Spleen (tissue), 11 donors: ENCODE data around the gene KSR1. TPM values are rescaled to one million over a fixed set of nuclear protein-coding genes. Genes with fewer than 3 reads are reported as not detected.
"Not testable (repeated sequence)": the region's sequence is repeated elsewhere in the genome, so short reads cannot be mapped to it uniquely, and the experiment has no call there.

ENCODE experiments used
- DNase-seq: peaks from one replicate; pipeline ENCODE4 v3.0.0-alpha.2; 2020
- H3K27ac ChIP-seq, 8 donors: fragments of 200-600 bp; sonication (generic) in 7 of 8; 1 replicate in 4 of 8; 2 replicates in 4 of 8; pipeline versions ENCODE4 v1.5.0 to v1.8.0; 2016 to 2021; ENCODE audit warnings: inconsistent platforms in 4 of 8, mild to moderate bottlenecking in 4 of 8, moderate library complexity in 1 of 8
- H3K27me3 ChIP-seq, 7 donors: fragments of 200-600 bp; sonication (generic) in 6 of 7; replicated peaks in 1 of 7; 1 replicate in 4 of 7; 2 replicates in 3 of 7; pipeline versions ENCODE4 v1.5.0 to v1.8.0; 2016 to 2021; ENCODE audit warnings: inconsistent platforms in 3 of 7, mild to moderate bottlenecking in 1 of 7
- H3K36me3 ChIP-seq, 6 donors: fragments of 200-600 bp; sonication (generic) in 5 of 6; 1 replicate in 4 of 6; 2 replicates in 2 of 6; pipeline versions ENCODE4 v1.5.0 to v1.8.0; 2016 to 2021; ENCODE audit warnings: inconsistent platforms in 2 of 6
- H3K4me1 ChIP-seq, 6 donors: fragments of 200-600 bp; sonication (generic) in 5 of 6; 1 replicate in 3 of 6; 2 replicates in 3 of 6; pipeline versions ENCODE4 v1.5.0 to v1.8.0; 2016 to 2021; ENCODE audit warnings: inconsistent platforms in 3 of 6
- H3K4me3 ChIP-seq, 8 donors: fragments of 200-600 bp; sonication (generic) in 7 of 8; 1 replicate in 4 of 8; 2 replicates in 4 of 8; pipeline versions ENCODE4 v1.5.0 to v1.8.0; 2016 to 2021; ENCODE audit warnings: inconsistent platforms in 4 of 8, mild to moderate bottlenecking in 4 of 8, moderate library complexity in 2 of 8
- H3K9me3 ChIP-seq, 8 donors: fragments of 200-600 bp; sonication (generic) in 7 of 8; 1 replicate in 4 of 8; 2 replicates in 4 of 8; pipeline versions ENCODE4 v1.5.0 to v1.8.0; 2016 to 2021; ENCODE audit warnings: inconsistent platforms in 4 of 8
- CTCF ChIP-seq, 11 experiments: fragments of 200-600 bp in 7 of 11; fragments of 450-650 bp in 4 of 11; sonication (generic) in 4 of 11; IDR thresholded peaks in 8 of 11; conservative IDR thresholded peaks in 3 of 11; 1 replicate in 7 of 11; 2 replicates in 4 of 11; pipeline versions ENCODE4 v1.4.0 to v1.8.0; 2016 to 2021; ENCODE audit warnings: antibody characterized with exemption in 11 of 11, inconsistent platforms in 4 of 11, mild to moderate bottlenecking in 1 of 11
- POLR2A ChIP-seq, 3 donors: fragments of 450-650 bp; IDR thresholded peaks; one replicate each; pipeline ENCODE4 v1.5.1; 2017; ENCODE audit warnings: antibody characterized with exemption in 3 of 3, mild to moderate bottlenecking in 1 of 3
- POLR2AphosphoS5 ChIP-seq, 3 donors: sonication (generic); formaldehyde crosslinking; IDR thresholded peaks; one replicate each; pipeline ENCODE4 v1.5.1; 2017; ENCODE audit warnings: antibody characterized with exemption in 3 of 3
- WGBS, 5 donors: extraction: QIAGEN DNeasy Blood & Tissue Kit in 3 of 5; methylation state at CpG; one replicate each; pipeline versions ENCODE4 v1.1.5 to v1.1.7; 2013 to 2018; 5-methylcytosine and 5-hydroxymethylcytosine counted together
- intact Hi-C: fragments of 100-400 bp; cut with DNase I; formaldehyde crosslinking; loops from one replicate; pipeline ENCODE4 v1.15.0; 2023; ENCODE audit warnings: low total_unique reads
- polyA plus RNA-seq, 3 donors: library from polyadenylated mRNA; stranded (reverse); fragments of 200-250 nt; gene quantifications; one replicate each; pipeline ENCODE4 v1.2.1, GENCODE V29; 2013
- total RNA-seq, 7 donors: library from RNA; depleted of rRNA in 3 of 7; stranded (reverse); fragments of >200 nt in 3 of 7; fragmentation: NEBNext Ultra II Directional in 4 of 7; extraction: Animal tissue kit (Norgen Biotek cat#: 25700) in 4 of 7; gene quantifications; one replicate each; pipeline versions ENCODE4 v1.1.0 to v1.2.1, GENCODE V29; 2016 to 2021
- donor health status: healthy with polysubstance abuse.
- donor health status: DM: no; HTN: no; CAD: no; lungs with moderate emphysema.
- donor health status: DM: no; HTN: no; CAD: no.
- donor health status: Bipolar disorder and iron deficiency.
- donor health status: healthy.
- donor health status: DM: no; HTN: no; CAD: no.
- donor health status: DM: yes; HTN: yes; CAD: no.

The KSR1 gene
- total and polyA plus RNA-seq, 10 donors = 6.4 to 100 (median 46.0) TPM

DNA sequence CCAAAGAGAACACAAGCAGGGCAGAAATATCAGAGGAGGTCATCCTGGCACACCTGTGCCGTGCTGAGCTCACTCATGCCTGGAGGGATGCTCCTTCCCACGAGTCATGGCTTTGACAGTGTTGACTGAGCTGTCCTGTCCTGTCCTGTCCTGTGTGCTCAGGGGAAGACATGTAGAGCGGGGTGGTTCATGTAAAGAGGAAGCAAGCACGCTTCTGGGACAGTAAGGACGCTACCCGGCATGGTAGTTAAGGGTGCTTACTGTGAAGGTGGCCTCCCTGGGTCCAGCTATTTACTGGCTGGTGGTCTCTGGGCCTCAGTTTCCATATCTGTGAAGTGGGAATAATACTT lies 175.1 kb downstream of the KSR1 start:
- H3K27ac ChIP-seq = peak overlapping the region; percentile 60 to 92 (median 84)
- intact Hi-C loops = no loop called here
- no peaks in the 10 kb centered on the region for H3K27me3 ChIP-seq
- WGBS, 5 donors = 7 to 26% (median 13%) methylated on average over 6 of the region's 6 CpGs
- H3K4me3 ChIP-seq = peak overlapping the region; percentile 34 to 79 (median 52)
- H3K9me3 ChIP-seq = no peaks in the 10 kb centered on the region
- H3K4me1 ChIP-seq = peaks cover 22 to 67% (median 57%) of the 10 kb centered on the region in 6 donors
- TF ChIP-seq CTCF (IDR thresholded peaks at IDR 0.05 in 8 of 11, conservative IDR thresholded peaks at IDR 0.05 in 3 of 11) = no peak
- TF ChIP-seq POLR2A (IDR thresholded peaks at IDR 0.05) = no peak
- TF ChIP-seq POLR2AphosphoS5 (IDR thresholded peaks at IDR 0.05) = no peak
- no peak for DNase-seq
- H3K36me3 ChIP-seq = peaks cover 0 to 14% (median 2%) of the 10 kb centered on the region in 6 donors

DNA sequence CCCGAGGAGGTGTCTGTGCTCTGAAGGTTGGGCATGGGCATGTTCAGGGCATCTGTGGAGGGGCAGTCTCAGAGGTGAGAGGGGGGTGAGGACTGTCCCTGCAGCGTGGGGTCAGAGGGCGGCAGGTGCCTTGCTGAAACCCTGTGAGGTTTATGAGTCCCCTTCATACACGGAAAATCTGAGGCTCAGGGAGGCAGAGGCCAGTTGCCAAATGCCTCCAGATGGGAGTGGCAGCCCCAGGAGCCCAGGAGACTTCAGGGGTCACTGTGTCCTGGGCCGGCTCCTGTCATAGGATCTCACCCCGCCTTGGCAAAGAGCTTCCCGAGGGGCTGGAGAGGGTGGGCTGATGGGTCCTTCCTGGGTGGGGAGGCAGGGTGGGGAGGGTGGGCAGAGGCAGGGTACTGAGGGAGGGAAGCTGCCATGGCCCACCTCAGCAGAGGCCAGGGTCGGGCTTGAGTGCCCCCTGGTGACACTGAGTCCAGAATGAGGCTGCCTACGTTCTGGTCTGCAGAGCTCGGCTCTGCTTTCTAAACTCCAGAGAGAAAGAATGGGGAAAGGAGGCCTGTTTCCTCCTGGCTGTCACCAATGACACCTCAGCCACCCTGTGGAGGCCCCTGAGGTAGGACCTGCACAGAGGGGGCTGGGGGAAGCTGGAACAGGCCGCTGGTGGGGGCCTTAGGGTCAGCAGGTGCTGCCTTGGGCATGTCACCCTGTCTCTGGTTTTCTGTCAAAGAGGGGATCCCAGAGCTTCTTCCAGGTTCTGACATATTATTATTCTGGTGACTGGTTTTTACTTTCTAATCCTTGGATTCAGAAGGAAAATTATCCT lies 175.9 kb downstream of the KSR1 start:
- DNase-seq = peak; percentile 77
- H3K4me1 ChIP-seq = peaks cover 22 to 71% (median 57%) of the 10 kb centered on the region in 6 donors
- peak overlapping the region in 7 of 8 donors; percentile 54 to 92 (median 86) for H3K27ac ChIP-seq
- TF ChIP-seq CTCF (IDR thresholded peaks at IDR 0.05 in 8 of 11, conservative IDR thresholded peaks at IDR 0.05 in 3 of 11) (no peak), POLR2AphosphoS5 (IDR thresholded peaks at IDR 0.05) (no peak), POLR2A (IDR thresholded peaks at IDR 0.05) (no peak)
- intact Hi-C loops = no loop called here
- H3K27me3 ChIP-seq = no peaks in the 10 kb centered on the region
- H3K4me3 ChIP-seq = peak overlapping the region; percentile 34 to 79 (median 52)
- peaks cover 0 to 7% (median 0%) of the 10 kb centered on the region in 6 donors for H3K36me3 ChIP-seq
- 31 to 36% (median 34%) methylated on average over 10 to 11 of the region's 11 CpGs for WGBS, 5 donors
- H3K9me3 ChIP-seq = no peaks in the 10 kb centered on the region

DNA sequence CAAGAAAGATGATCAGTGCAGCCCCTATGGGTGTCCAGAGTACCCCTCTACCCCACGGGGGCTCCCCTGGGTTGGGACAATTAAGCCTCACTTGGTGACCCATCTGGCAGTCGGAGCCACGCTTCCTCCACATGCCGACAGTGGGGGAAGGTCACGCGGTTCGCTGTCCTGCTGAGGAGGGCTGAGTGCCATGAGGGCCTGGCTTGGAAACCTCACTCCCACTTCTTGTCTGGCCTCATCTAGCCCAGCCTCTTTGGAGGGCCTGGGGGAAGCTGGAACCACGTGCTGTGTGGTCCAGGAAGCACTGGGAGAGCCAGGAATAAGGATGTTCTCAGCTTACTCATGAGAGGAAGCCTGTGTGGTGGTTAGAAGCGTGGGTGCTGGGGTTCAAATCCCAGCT lies 176.5 kb downstream of the KSR1 start:
- H3K4me3 ChIP-seq = peak overlapping the region in 7 of 8 donors; percentile 39 to 79 (median 52)
- H3K9me3 ChIP-seq, intact Hi-C loops, H3K27me3 ChIP-seq, H3K36me3 ChIP-seq: not testable (repeated sequence)
- peak; percentile 40 to 68 (median 60) for TF ChIP-seq POLR2AphosphoS5 (IDR thresholded peaks at IDR 0.05)
- WGBS, 5 donors = 10 to 35% (median 21%) methylated on average over 8 to 9 of the region's 9 CpGs
- H3K4me1 ChIP-seq = peaks cover 22 to 71% (median 57%) of the 10 kb centered on the region in 6 donors
- H3K27ac ChIP-seq = peak overlapping the region in 6 of 8 donors; percentile 54 to 92 (median 86)
- DNase-seq = peak; percentile 89

- Histone ChIP-seq H3K27ac (peak overlapping the region in 6 of 8 donors; percentile 41 to 92 (median 86)), H3K36me3 (peaks cover 0 to 6% (median 0%) of the 10 kb centered on the region in 6 donors), H3K4me1 (peaks cover 22 to 71% (median 57%) of the 10 kb centered on the region in 6 donors), H3K4me3 (peak overlapping the region in 4 of 8 donors; percentile 52 to 79 (median 57)), H3K9me3 (no peaks in the 10 kb centered on the region), H3K27me3 (no peaks in the 10 kb centered on the region)
- 70 to 75% (median 73%) methylated on average over 11 to 14 of the region's 14 CpGs for WGBS, 5 donors
- DNase-seq = peak; percentile 78
- TF ChIP-seq POLR2A (IDR thresholded peaks at IDR 0.05) (no peak), POLR2AphosphoS5 (IDR thresholded peaks at IDR 0.05) (no peak), CTCF (IDR thresholded peaks at IDR 0.05 in 8 of 11, conservative IDR thresholded peaks at IDR 0.05 in 3 of 11) (no peak)
- intact Hi-C loops = no loop called here
These were observed 177.2 kb downstream of the KSR1 start for GRCh38 chr17:27633312-27634025.
